22Rv1 (cell line): Measurements from ENCODE around the gene CUL3.
"Not testable (repeated sequence)": the region's sequence is repeated elsewhere in the genome, so short reads cannot be mapped to it uniquely, and the experiment has no call there.

Experiments
- ZFX ChIP-seq: fragments of 450-650 bp; IDR thresholded peaks from 2 replicates; pipeline ENCODE4 v1.6.1; 2017; ENCODE audit warnings: antibody characterized with exemption, borderline replicate concordance
- TF ChIP-seq, protein P1 (sequence below): fragments of 450-650 bp; IDR thresholded peaks from 2 replicates; pipeline ENCODE4 v1.5.1; 2017; ENCODE audit warnings: mild to moderate bottlenecking

- TF ChIP-seq, protein P1, sequence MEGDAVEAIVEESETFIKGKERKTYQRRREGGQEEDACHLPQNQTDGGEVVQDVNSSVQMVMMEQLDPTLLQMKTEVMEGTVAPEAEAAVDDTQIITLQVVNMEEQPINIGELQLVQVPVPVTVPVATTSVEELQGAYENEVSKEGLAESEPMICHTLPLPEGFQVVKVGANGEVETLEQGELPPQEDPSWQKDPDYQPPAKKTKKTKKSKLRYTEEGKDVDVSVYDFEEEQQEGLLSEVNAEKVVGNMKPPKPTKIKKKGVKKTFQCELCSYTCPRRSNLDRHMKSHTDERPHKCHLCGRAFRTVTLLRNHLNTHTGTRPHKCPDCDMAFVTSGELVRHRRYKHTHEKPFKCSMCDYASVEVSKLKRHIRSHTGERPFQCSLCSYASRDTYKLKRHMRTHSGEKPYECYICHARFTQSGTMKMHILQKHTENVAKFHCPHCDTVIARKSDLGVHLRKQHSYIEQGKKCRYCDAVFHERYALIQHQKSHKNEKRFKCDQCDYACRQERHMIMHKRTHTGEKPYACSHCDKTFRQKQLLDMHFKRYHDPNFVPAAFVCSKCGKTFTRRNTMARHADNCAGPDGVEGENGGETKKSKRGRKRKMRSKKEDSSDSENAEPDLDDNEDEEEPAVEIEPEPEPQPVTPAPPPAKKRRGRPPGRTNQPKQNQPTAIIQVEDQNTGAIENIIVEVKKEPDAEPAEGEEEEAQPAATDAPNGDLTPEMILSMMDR: not testable (repeated sequence)
- TF ChIP-seq ZFX: not testable (repeated sequence)
Observed at GRCh38 chr2:224516393-224516792, 68.8 kb downstream of the CUL3 start.
